B cell (primary cell): ENCODE results near the gene SMKR1. TPM values are rescaled to one million over a fixed set of nuclear protein-coding genes. Genes with fewer than 3 reads are reported as not detected.
"Not testable (repeated sequence)": the region's sequence is repeated elsewhere in the genome, so short reads cannot be mapped to it uniquely, and the experiment has no call there.

Experiments
- ATAC-seq: fragments of 200-7000 bp; cut with Tn5 transposase; one replicate; pipeline ENCODE4 v1.10.0; 2021; ENCODE audit warnings: low read depth, mild to moderate bottlenecking, moderate number of reproducible peaks, moderate library complexity
- CTCF ChIA-PET: fragments of 350-600 bp; sonication (Branson Sonifier 250); formaldehyde crosslinking; loops from one replicate; lab custom pipeline; 2021; ENCODE audit warnings: antibody characterized with exemption, inconsistent platforms; lab: Charles Lee
- POLR2A ChIA-PET: fragments of 350-600 bp; sonication (Branson Sonifier 250); formaldehyde crosslinking; loops from one replicate; lab custom pipeline; 2021; ENCODE audit warnings: antibody characterized with exemption; lab: Charles Lee
- DNase-seq: peaks from one replicate; pipeline ENCODE4 v3.0.0; 2013
- H2AFZ ChIP-seq: 2 replicates; pipeline ENCODE4 v1.6.1; 2012; ENCODE audit warnings: mild to moderate bottlenecking, low read depth, low read length; ENCODE audit not compliant: insufficient read depth, poor library complexity, severe bottlenecking
- H3K27ac ChIP-seq, 2 donors: 1 replicate in 1 of 2; 2 replicates in 1 of 2; pipeline ENCODE4 v1.5.1; 2012 to 2013; ENCODE audit warnings: low read length in 2 of 2, mild to moderate bottlenecking in 2 of 2, moderate library complexity in 1 of 2
- H3K27me3 ChIP-seq, 4 experiments: fragments of 200-600 bp in 1 of 4; sonication (generic) in 1 of 4; replicated peaks in 1 of 4; 1 replicate in 2 of 4; 2 replicates in 2 of 4; pipeline versions ENCODE4 v1.6.1 to v1.7.0; 2013 to 2016; ENCODE audit warnings: low read length in 3 of 4, mild to moderate bottlenecking in 2 of 4, mixed read lengths in 1 of 4, moderate library complexity in 1 of 4; ENCODE audit not compliant: insufficient read depth in 4 of 4, control insufficient read depth in 3 of 4; ENCODE audit errors: control extremely low read depth in 1 of 4
- H3K36me3 ChIP-seq, 2 experiments: replicated peaks in 1 of 2; 1 replicate in 1 of 2; 2 replicates in 1 of 2; pipeline versions ENCODE4 v1.6.1 to v1.7.1; 2013; ENCODE audit warnings: low read length in 1 of 2; ENCODE audit not compliant: insufficient read depth in 2 of 2, control insufficient read depth in 1 of 2; ENCODE audit errors: control extremely low read depth in 1 of 2, extremely low read depth in 1 of 2
- H3K4me1 ChIP-seq, 2 donors: fragments of 200-600 bp in 1 of 2; sonication (generic) in 1 of 2; 1 replicate in 1 of 2; 2 replicates in 1 of 2; pipeline versions ENCODE4 v1.5.1 to v1.6.1; 2013 to 2017; ENCODE audit warnings: low read length in 2 of 2; ENCODE audit not compliant: control insufficient read depth in 2 of 2, insufficient read depth in 2 of 2
- H3K4me2 ChIP-seq: replicated peaks from 2 replicates; pipeline ENCODE3; 2012; ENCODE audit warnings: mild to moderate bottlenecking, low read depth, low read length; ENCODE audit not compliant: poor library complexity, severe bottlenecking
- H3K4me3 ChIP-seq, 5 experiments: fragments of 200-600 bp in 1 of 5; sonication (generic) in 1 of 5; 1 replicate in 3 of 5; 2 replicates in 2 of 5; pipeline versions ENCODE4 v1.5.1 to v1.7.0; 2011 to 2016; ENCODE audit warnings: low read length in 4 of 5, mild to moderate bottlenecking in 4 of 5, low read depth in 2 of 5, control low read depth in 1 of 5, moderate library complexity in 1 of 5; ENCODE audit not compliant: insufficient read depth in 1 of 5; ENCODE audit errors: control extremely low read depth in 1 of 5, extremely low read depth in 1 of 5
- H3K79me2 ChIP-seq: fragments of 200-600 bp; sonication (generic); one replicate; pipeline ENCODE4 v1.6.0; 2016; ENCODE audit warnings: low read length; ENCODE audit not compliant: control insufficient read depth, insufficient read depth
- H3K9ac ChIP-seq: fragments of 200-600 bp; sonication (generic); 2 replicates; pipeline ENCODE4 v1.6.1; 2017; ENCODE audit warnings: mild to moderate bottlenecking, low read length, moderate library complexity
- H3K9me3 ChIP-seq, 3 donors: one replicate each; pipeline versions ENCODE4 v1.6.1 to v1.7.1; 2013; ENCODE audit warnings: low read length in 2 of 3; ENCODE audit not compliant: control insufficient read depth in 2 of 3, insufficient read depth in 1 of 3; ENCODE audit errors: control extremely low read depth in 1 of 3
- H4K20me1 ChIP-seq: 2 replicates; pipeline ENCODE4 v1.6.0; 2012; ENCODE audit warnings: mild to moderate bottlenecking, low read length; ENCODE audit not compliant: insufficient read depth, control insufficient read depth, poor library complexity, severe bottlenecking
- H3K27ac Mint-ChIP-seq: one replicate; pipeline ENCODE4 v1.8.0; 2021; ENCODE audit warnings: mixed read lengths
- H3K27me3 Mint-ChIP-seq: one replicate; pipeline ENCODE4 v1.8.0; 2021; ENCODE audit warnings: mixed read lengths
- H3K4me1 Mint-ChIP-seq: one replicate; pipeline ENCODE4 v1.8.0; 2021; ENCODE audit warnings: mixed read lengths
- H3K4me3 Mint-ChIP-seq: one replicate; pipeline ENCODE4 v1.8.0; 2021; ENCODE audit warnings: mixed read lengths
- H3K9me3 Mint-ChIP-seq: one replicate; pipeline ENCODE4 v1.8.0; 2022; ENCODE audit warnings: mixed read lengths; ENCODE audit not compliant: insufficient read depth
- CTCF ChIP-seq: fragments of 200-600 bp; IDR thresholded peaks from one replicate; pipeline ENCODE4 v1.8.0; 2022; ENCODE audit warnings: antibody characterized with exemption, mild to moderate bottlenecking
- EZH2 ChIP-seq: IDR thresholded peaks from 2 replicates; pipeline ENCODE4 v1.6.1; 2012; ENCODE audit warnings: borderline replicate concordance, low read depth, mild to moderate bottlenecking, moderate library complexity, low read length; ENCODE audit not compliant: insufficient read depth, poor library complexity, severe bottlenecking
- WGBS: methylation state at CpG from one replicate; pipeline ENCODE4 v1.1.5; 2013; ENCODE audit warnings: missing lambda C conversion rate; ENCODE audit not compliant: insufficient coverage; 5-methylcytosine and 5-hydroxymethylcytosine counted together
- intact Hi-C: fragments of 100-400 bp; cut with micrococcal nuclease; formaldehyde crosslinking; loops from one replicate; pipeline ENCODE4 v1.10.0; 2022
- polyA plus RNA-seq: library from polyadenylated mRNA; depleted of rRNA; stranded (reverse); fragments of >200 nt; gene quantifications from 2 replicates; pipeline ENCODE4 v1.2.3, GENCODE V29; 2012
- total RNA-seq, 2 donors: library from RNA; stranded (reverse); fragments of 120-200 nt in 1 of 2; gene quantifications; 1 replicate in 1 of 2; 2 replicates in 1 of 2; pipeline versions ENCODE4 v1.2.3 to v1.2.4, GENCODE V29; 2013 to 2022

The SMKR1 gene
- total and polyA plus RNA-seq, 2 donors (not counting 1 experiment from before 2014, with no cell fraction given), result 0.58 to 2.9 TPM

- H3K27me3 Mint-ChIP-seq, result no peaks in the 10 kb centered on the region
- no peaks in the 10 kb centered on the region for H3K9me3 Mint-ChIP-seq
- Histone ChIP-seq H3K79me2 (no peaks in the 10 kb centered on the region), H3K4me3 (no peak overlapping the region), H3K9me3 (peaks cover 0 to 9% (median 0%) of the 10 kb centered on the region in 3 donors), H3K27me3 (no peaks in the 10 kb centered on the region), H3K9ac (no peak overlapping the region), H3K27ac (no peak overlapping the region), H3K4me1 (no peaks in the 10 kb centered on the region), H3K4me2 (no peak overlapping the region), H3K36me3 (no peaks in the 10 kb centered on the region), H4K20me1 (no peaks in the 10 kb centered on the region), H2AFZ (no peak overlapping the region)
- intact Hi-C loops, result no loop called here
- 92% methylated on average over 4 of the region's 6 CpGs for WGBS
- TF ChIP-seq CTCF, result no peak
- TF ChIP-seq EZH2, result no peak
- CTCF ChIA-PET, result interaction anchor here (1.0 to 2.4 kb wide), 2 partner anchors 9 to 11 kb away, joined by 4 to 9 read pairs; no protein-coding TSS in a partner anchor
- no peak overlapping the region for H3K4me3 Mint-ChIP-seq
- no peak for DNase-seq
- ATAC-seq, result no peak
- POLR2A ChIA-PET, result no interaction called here
- peaks cover 2% of the 10 kb centered on the region for H3K4me1 Mint-ChIP-seq
- no peak overlapping the region for H3K27ac Mint-ChIP-seq
These were observed 21.5 kb upstream of the SMKR1 start for GRCh38 chr7:129480674-129481363.

- H3K9me3 ChIP-seq, H3K27ac Mint-ChIP-seq, H3K4me2 ChIP-seq, H3K79me2 ChIP-seq, H3K36me3 ChIP-seq, POLR2A ChIA-PET, ATAC-seq, H3K27me3 Mint-ChIP-seq, intact Hi-C loops, H2AFZ ChIP-seq, H3K9ac ChIP-seq, H3K9me3 Mint-ChIP-seq, H3K27ac ChIP-seq, H3K4me1 Mint-ChIP-seq, H3K4me3 ChIP-seq, H3K4me1 ChIP-seq, H3K27me3 ChIP-seq, DNase-seq, H4K20me1 ChIP-seq, H3K4me3 Mint-ChIP-seq: not testable (repeated sequence)
- no CpG with 5 or more reads among the region's 6 CpGs for WGBS
- CTCF ChIA-PET, result interaction anchor here (2.4 kb wide), 1 partner anchor 10 kb away, joined by 9 read pairs; no protein-coding TSS in a partner anchor
These were observed 21.0 kb upstream of the SMKR1 start for GRCh38 chr7:129481376-129481775.
